H1 (cell line): ENCODE results near the gene ATOH8.

Experiments used
- CTCF ChIP-seq, 3 experiments: IDR thresholded peaks; 1 replicate in 2 of 3; 2 replicates in 1 of 3; pipeline versions ENCODE4 v1.5.1 to v1.6.1; 2011; ENCODE audit warnings: low read length in 3 of 3, mild to moderate bottlenecking in 3 of 3, inconsistent platforms in 2 of 3, low read depth in 1 of 3, moderate library complexity in 1 of 3; ENCODE audit not compliant: insufficient read depth in 1 of 3; ENCODE audit errors: control extremely low read depth in 1 of 3
- EZH2 ChIP-seq: fragments of 200-600 bp; sonication (generic); IDR thresholded peaks from 2 replicates; pipeline ENCODE4 v1.7.1; 2012; ENCODE audit warnings: low read depth, mild to moderate bottlenecking, moderate library complexity, low read length, inconsistent platforms; ENCODE audit not compliant: severe bottlenecking
- PHF8 ChIP-seq: fragments of 200-600 bp; sonication (generic); conservative IDR thresholded peaks from 2 replicates; pipeline ENCODE4 v1.7.1; 2012; ENCODE audit warnings: low read depth, mild to moderate bottlenecking, inconsistent platforms, low read length, moderate library complexity
- POLR2A ChIP-seq, 2 experiments: IDR thresholded peaks; 1 replicate in 1 of 2; 2 replicates in 1 of 2; pipeline ENCODE4 v1.6.1; 2011; ENCODE audit warnings: low read depth in 2 of 2, low read length in 2 of 2, mild to moderate bottlenecking in 2 of 2; ENCODE audit errors: control extremely low read depth in 1 of 2
- SIN3A ChIP-seq, 2 experiments: IDR thresholded peaks in 1 of 2; conservative IDR thresholded peaks in 1 of 2; 2 replicates each; pipeline ENCODE4 v1.6.1; 2011 to 2012; ENCODE audit warnings: low read length in 2 of 2, improper control_type of control experiment in 1 of 2, low read depth in 1 of 2, mild to moderate bottlenecking in 1 of 2
- SRF ChIP-seq: IDR thresholded peaks from 2 replicates; pipeline ENCODE4 v1.6.1; 2011; ENCODE audit warnings: mild to moderate bottlenecking, low read depth, low read length, moderate library complexity
- TAF1 ChIP-seq: IDR thresholded peaks from 2 replicates; pipeline ENCODE4 v1.6.1; 2011; ENCODE audit warnings: mild to moderate bottlenecking, low read depth, low read length

- TF ChIP-seq EZH2 (no peak), CTCF (IDR thresholded peaks at IDR 0.05; ENCODE audit: control extremely low read depth in 1 of 3, insufficient read depth in 1 of 3, low read depth in 1 of 3, low read length in 3 of 3) (no peak), POLR2A (IDR thresholded peaks at IDR 0.05; ENCODE audit: control extremely low read depth in 1 of 2, low read depth in 2 of 2, low read length in 2 of 2) (no peak), PHF8 (no peak), TAF1 (no peak), SRF (no peak), SIN3A (conservative IDR thresholded peaks at IDR 0.05 in 1 of 2, IDR thresholded peaks at IDR 0.05 in 1 of 2; ENCODE audit: low read depth in 1 of 2, low read length in 2 of 2) (no peak)
These were observed 12.5 kb upstream of the ATOH8 start for GRCh38 chr2:85741211-85741832.
